WTC11 (cell line): ENCODE data around the gene PRSS27. TPM values are rescaled to one million over a fixed set of nuclear protein-coding genes. Genes with fewer than 3 reads are reported as not detected.
A peak's percentile ranks its signal among the peaks of the same experiment; 100 is the strongest.
"Not testable (repeated sequence)": the region's sequence is repeated elsewhere in the genome, so short reads cannot be mapped to it uniquely, and the experiment has no call there.

Experiments used
- ATAC-seq: fragments of 200-7000 bp; cut with Tn5 transposase; 2 replicates; pipeline ENCODE4 v1.10.0; 2021; ENCODE audit warnings: mild to moderate bottlenecking, moderate library complexity
- CTCF ChIA-PET: fragments of 300-600 bp; sonication (Branson Sonifier 250); formaldehyde crosslinking; loops from one replicate; lab custom pipeline; 2021; ENCODE audit warnings: antibody characterized with exemption; lab: Charles Lee
- POLR2A ChIA-PET: fragments of 350-600 bp; sonication (Branson Sonifier 250); formaldehyde crosslinking; loops from one replicate; lab custom pipeline; 2021; ENCODE audit warnings: antibody characterized with exemption; lab: Charles Lee
- DNase-seq: peaks from one replicate; pipeline ENCODE4 v3.0.0; 2021; ENCODE audit warnings: low spot score
- H3K27ac Mint-ChIP-seq: 2 replicates; pipeline ENCODE4 v1.8.0; 2021; ENCODE audit warnings: mixed read lengths
- H3K27me3 Mint-ChIP-seq: 2 replicates; pipeline ENCODE4 v1.8.0; 2021; ENCODE audit warnings: low read depth, mild to moderate bottlenecking, moderate library complexity, mixed read lengths
- H3K36me3 Mint-ChIP-seq: 2 replicates; pipeline ENCODE4 v1.8.0; 2021; ENCODE audit warnings: mixed read lengths
- H3K4me1 Mint-ChIP-seq: 2 replicates; pipeline ENCODE4 v1.8.0; 2022; ENCODE audit warnings: mixed read lengths
- H3K4me3 Mint-ChIP-seq: 2 replicates; pipeline ENCODE4 v1.8.0; 2021; ENCODE audit warnings: mild to moderate bottlenecking, moderate library complexity, mixed read lengths
- H3K9me3 Mint-ChIP-seq: 2 replicates; pipeline ENCODE4 v1.8.0; 2021; ENCODE audit warnings: mixed read lengths
- CREB1 ChIP-seq: sonication (generic); formaldehyde crosslinking; IDR thresholded peaks from 2 replicates; pipeline ENCODE4 v1.8.0; 2023; ENCODE audit warnings: mild to moderate bottlenecking, missing genetic modification reagents
- CREM ChIP-seq: sonication (generic); formaldehyde crosslinking; IDR thresholded peaks from 2 replicates; pipeline ENCODE4 v1.8.1; 2022; ENCODE audit warnings: mild to moderate bottlenecking, missing genetic modification reagents, moderate library complexity
- FOXK1 ChIP-seq: sonication (generic); formaldehyde crosslinking; IDR thresholded peaks from 2 replicates; pipeline ENCODE4 v1.8.0; 2022; ENCODE audit warnings: mild to moderate bottlenecking, moderate library complexity, missing genetic modification reagents
- FOXP1 ChIP-seq: sonication (generic); formaldehyde crosslinking; IDR thresholded peaks from 2 replicates; pipeline ENCODE4 v1.8.0; 2022; ENCODE audit warnings: missing genetic modification reagents, mild to moderate bottlenecking, moderate library complexity, borderline replicate concordance
- GABPB1 ChIP-seq: sonication (generic); formaldehyde crosslinking; IDR thresholded peaks from 2 replicates; pipeline ENCODE4 v1.8.1; 2023; ENCODE audit warnings: mild to moderate bottlenecking, missing genetic modification reagents
- KAT7 ChIP-seq: sonication (generic); formaldehyde crosslinking; IDR thresholded peaks from 2 replicates; pipeline ENCODE4 v1.8.1; 2023; ENCODE audit warnings: missing genetic modification reagents, mild to moderate bottlenecking, borderline replicate concordance
- NR1H2 ChIP-seq: sonication (generic); formaldehyde crosslinking; IDR thresholded peaks from 2 replicates; pipeline ENCODE4 v1.9.0; 2021; ENCODE audit warnings: mild to moderate bottlenecking, moderate library complexity, missing genetic modification reagents
- RELA ChIP-seq: sonication (generic); formaldehyde crosslinking; IDR thresholded peaks from 2 replicates; pipeline ENCODE4 v1.8.1; 2022; ENCODE audit warnings: missing genetic modification reagents, mild to moderate bottlenecking, borderline replicate concordance
- SP1 ChIP-seq: sonication (generic); formaldehyde crosslinking; conservative IDR thresholded peaks from 2 replicates; pipeline ENCODE4 v1.8.1; 2022; ENCODE audit warnings: missing genetic modification reagents
- TCF7 ChIP-seq: sonication (generic); formaldehyde crosslinking; IDR thresholded peaks from 2 replicates; pipeline ENCODE4 v1.8.0; 2022; ENCODE audit warnings: mild to moderate bottlenecking, low read depth, missing genetic modification reagents, moderate library complexity
- TEAD4 ChIP-seq: sonication (generic); formaldehyde crosslinking; IDR thresholded peaks from 2 replicates; pipeline ENCODE4 v1.8.0; 2022; ENCODE audit warnings: mild to moderate bottlenecking, missing genetic modification reagents
- ZBTB21 ChIP-seq: sonication (generic); formaldehyde crosslinking; IDR thresholded peaks from 2 replicates; pipeline ENCODE4 v1.8.1; 2023; ENCODE audit warnings: mild to moderate bottlenecking, missing genetic modification reagents, borderline replicate concordance
- ZNF671 ChIP-seq: fragments of 250-450 bp; sonication (Bioruptor Pico); IDR thresholded peaks from 2 replicates; pipeline ENCODE4 v1.8.0; 2021; ENCODE audit warnings: mild to moderate bottlenecking
- total RNA-seq: library from RNA; stranded (reverse); gene quantifications from 3 replicates; pipeline ENCODE4 v1.2.3, GENCODE V29; 2021
- TF ChIP-seq, protein P1 (sequence below): sonication (generic); formaldehyde crosslinking; IDR thresholded peaks from 2 replicates; pipeline ENCODE4 v1.8.1; 2023; ENCODE audit warnings: mild to moderate bottlenecking, moderate library complexity, missing genetic modification reagents
- TF ChIP-seq, protein P2 (sequence below): sonication (generic); formaldehyde crosslinking; conservative IDR thresholded peaks from 2 replicates; pipeline ENCODE4 v1.8.1; 2022; ENCODE audit warnings: mild to moderate bottlenecking, missing genetic modification reagents
- TF ChIP-seq, protein P3 (sequence below): sonication (generic); formaldehyde crosslinking; IDR thresholded peaks from 2 replicates; pipeline ENCODE4 v1.8.1; 2023; ENCODE audit warnings: mild to moderate bottlenecking, missing genetic modification reagents, moderate library complexity
- TF ChIP-seq, protein P4 (sequence below): fragments of 200-600 bp; IDR thresholded peaks from 2 replicates; pipeline ENCODE4 v1.8.0; 2022; ENCODE audit warnings: antibody characterized with exemption
- TF ChIP-seq, protein P5 (sequence below): sonication (generic); formaldehyde crosslinking; IDR thresholded peaks from 2 replicates; pipeline ENCODE4 v1.8.0; 2022; ENCODE audit warnings: missing genetic modification reagents
- TF ChIP-seq, protein P6 (sequence below): fragments of 250-450 bp; sonication (Bioruptor Pico); IDR thresholded peaks from 2 replicates; pipeline ENCODE4 v1.9.0; 2021; ENCODE audit warnings: moderate library complexity, mild to moderate bottlenecking, inconsistent platforms, borderline replicate concordance

The PRSS27 gene
- total RNA-seq, 1 experiment from 2014 or later, result 5.1 TPM

DNA sequence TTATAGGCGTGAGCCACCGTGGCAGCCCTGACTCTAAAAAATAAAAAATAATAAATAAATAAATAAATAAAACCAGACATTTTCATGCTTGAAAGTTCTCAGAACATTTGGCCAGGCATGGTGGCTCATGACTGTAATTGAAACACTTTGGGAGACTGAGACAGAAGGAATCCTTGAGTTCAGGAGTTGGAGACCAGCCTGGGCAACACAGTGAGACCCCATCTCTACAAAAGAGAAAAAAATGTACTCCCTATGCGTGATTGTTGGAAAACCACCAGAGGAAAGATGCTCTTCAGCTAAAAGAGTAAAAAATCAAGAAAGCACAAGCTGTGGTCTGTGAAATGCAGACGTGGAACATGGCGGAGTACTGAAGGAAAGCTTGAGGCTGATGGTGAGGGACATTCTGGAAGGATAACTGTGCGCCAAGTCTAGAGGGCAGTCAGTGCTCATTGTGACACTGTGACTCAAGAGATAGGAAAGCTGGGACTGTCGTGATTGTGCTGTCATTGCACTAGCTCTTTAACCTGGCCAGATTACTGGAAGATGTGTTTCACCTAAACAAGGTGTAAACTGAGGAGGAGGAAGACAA is 4.2 kb upstream of the PRSS27 start:
- Mint-ChIP-seq H3K4me1 (no peaks in the 10 kb centered on the region), H3K4me3 (no peak overlapping the region), H3K27me3 (no peaks in the 10 kb centered on the region; the same call in 1 of the 2 replicates), H3K9me3 (no peaks in the 10 kb centered on the region), H3K27ac (no peak overlapping the region), H3K36me3 (no peaks in the 10 kb centered on the region)
- POLR2A ChIA-PET, result no interaction called here
- ATAC-seq (no peak), DNase-seq (no peak)
- TF ChIP-seq ZNF671 (CRISPR knock-in tag) (no peak), FOXK1 (CRISPR knock-in tag) (no peak), TCF7 (CRISPR knock-in tag) (no peak), CREB1 (CRISPR knock-in tag) (no peak), ZBTB21 (CRISPR knock-in tag) (no peak), RELA (CRISPR knock-in tag) (no peak)
- TF ChIP-seq, protein P1, sequence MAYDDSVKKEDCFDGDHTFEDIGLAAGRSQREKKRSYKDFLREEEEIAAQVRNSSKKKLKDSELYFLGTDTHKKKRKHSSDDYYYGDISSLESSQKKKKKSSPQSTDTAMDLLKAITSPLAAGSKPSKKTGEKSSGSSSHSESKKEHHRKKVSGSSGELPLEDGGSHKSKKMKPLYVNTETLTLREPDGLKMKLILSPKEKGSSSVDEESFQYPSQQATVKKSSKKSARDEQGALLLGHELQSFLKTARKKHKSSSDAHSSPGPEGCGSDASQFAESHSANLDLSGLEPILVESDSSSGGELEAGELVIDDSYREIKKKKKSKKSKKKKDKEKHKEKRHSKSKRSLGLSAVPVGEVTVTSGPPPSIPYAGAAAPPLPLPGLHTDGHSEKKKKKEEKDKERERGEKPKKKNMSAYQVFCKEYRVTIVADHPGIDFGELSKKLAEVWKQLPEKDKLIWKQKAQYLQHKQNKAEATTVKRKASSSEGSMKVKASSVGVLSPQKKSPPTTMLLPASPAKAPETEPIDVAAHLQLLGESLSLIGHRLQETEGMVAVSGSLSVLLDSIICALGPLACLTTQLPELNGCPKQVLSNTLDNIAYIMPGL, result no peak
- TF ChIP-seq, protein P2, sequence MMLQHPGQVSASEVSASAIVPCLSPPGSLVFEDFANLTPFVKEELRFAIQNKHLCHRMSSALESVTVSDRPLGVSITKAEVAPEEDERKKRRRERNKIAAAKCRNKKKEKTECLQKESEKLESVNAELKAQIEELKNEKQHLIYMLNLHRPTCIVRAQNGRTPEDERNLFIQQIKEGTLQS (CRISPR knock-in tag), result no peak
- CTCF ChIA-PET, result interaction anchor here (0.6 kb wide), 1 partner anchor 76 kb away, joined by 3 read pairs; no protein-coding TSS in a partner anchor

DNA sequence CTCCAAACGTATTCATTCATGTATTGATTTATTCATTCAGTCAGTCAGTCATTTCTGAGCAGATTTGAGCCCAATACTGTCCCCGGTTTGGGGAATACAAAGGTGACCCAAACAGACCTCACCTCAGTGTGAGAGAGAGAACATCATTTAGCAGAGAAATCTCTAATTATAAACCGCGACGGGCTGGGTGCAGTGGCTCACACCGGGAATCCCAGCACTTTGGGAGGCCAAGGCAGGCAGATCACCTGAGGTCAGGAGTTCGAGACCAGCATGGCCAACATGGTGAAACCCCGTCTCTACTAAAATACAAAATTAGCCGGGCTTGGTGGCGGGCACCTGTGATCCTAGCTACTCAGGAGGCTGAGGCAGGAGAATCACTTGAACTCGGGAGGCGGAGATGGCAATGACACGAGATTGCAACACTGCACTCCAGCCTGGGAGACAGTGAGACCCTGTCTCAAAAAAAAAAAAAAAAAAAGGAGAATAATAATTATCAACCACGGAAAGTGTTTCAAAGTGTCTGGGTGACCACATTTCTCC is 1.7 kb upstream of the PRSS27 start:
- H3K27me3 Mint-ChIP-seq, H3K36me3 Mint-ChIP-seq, H3K9me3 Mint-ChIP-seq, DNase-seq, H3K4me1 Mint-ChIP-seq, POLR2A ChIA-PET, ATAC-seq: not testable (repeated sequence)
- Mint-ChIP-seq H3K27ac (peak overlapping the region; percentile 74; the same call in 1 of the 2 replicates), H3K4me3 (peak overlapping the region; percentile 61)
- CTCF ChIA-PET, result interaction anchor here (0.6 to 0.7 kb wide), 4 partner anchors 29 to 306 kb away, joined by 3 to 5 read pairs (median 4); no protein-coding TSS in a partner anchor

DNA sequence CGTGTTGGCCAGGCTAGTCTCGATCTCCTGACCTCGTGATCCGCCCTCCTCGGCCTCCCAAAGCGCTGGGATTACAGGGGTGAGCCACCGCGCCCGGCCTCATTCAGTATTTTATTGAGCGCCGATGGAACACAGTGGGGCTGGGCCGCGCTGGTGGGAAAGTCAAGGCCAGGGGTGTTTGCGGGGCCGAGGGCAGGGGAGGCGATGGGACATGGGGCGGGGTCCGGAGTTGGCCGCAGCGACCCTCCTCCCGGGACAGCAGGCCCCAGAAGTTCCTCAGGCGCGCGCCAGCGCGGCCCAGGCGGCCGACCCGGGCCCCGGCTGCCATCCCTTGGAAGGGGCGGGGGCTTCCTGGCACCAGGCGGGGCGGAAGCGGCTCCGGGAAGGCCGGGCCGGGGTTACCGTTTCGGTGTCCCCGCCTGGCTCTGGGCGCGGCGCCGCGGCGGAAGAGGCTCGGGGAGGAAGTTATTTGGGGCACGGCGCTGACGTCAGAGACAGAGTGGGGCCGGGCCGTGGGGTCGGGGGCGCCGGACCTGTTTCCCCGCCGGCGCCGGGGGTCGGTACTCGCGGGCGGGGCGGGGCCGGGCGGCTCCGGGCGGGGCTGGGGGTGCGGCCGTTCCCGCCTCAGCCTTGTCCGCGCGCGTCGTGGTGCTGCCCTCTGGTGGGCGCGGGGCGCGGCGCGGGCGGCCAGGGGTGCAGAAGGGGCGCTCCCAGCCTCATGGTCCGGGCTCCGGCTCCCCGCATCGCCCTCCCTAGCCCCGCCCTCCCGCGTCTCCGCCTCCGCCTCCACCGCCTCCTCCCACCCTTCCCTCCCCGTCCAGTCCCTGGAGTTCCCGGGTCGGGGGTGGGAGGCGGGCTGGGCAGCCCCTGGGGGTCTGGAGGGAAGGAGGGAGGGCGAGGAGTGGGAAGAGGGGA is 952 bp upstream of the PRSS27 start:
- peak; percentile 87 for ATAC-seq
- no peaks in the 10 kb centered on the region; the same call in 1 of the 2 replicates for H3K27me3 Mint-ChIP-seq
- peak overlapping the region; percentile 80 for H3K4me3 Mint-ChIP-seq
- POLR2A ChIA-PET, result no interaction called here
- no peaks in the 10 kb centered on the region for H3K9me3 Mint-ChIP-seq
- peaks cover 3% of the 10 kb centered on the region; the same call in 1 of the 2 replicates for H3K4me1 Mint-ChIP-seq
- CTCF ChIA-PET, result interaction anchor here (0.7 to 1.1 kb wide), 2 partner anchors 58 to 117 kb away, joined by 3 to 4 read pairs; no protein-coding TSS in a partner anchor
- peak overlapping the region; percentile 74; the same call in 1 of the 2 replicates for H3K27ac Mint-ChIP-seq
- DNase-seq, result peak; percentile 91
- no peaks in the 10 kb centered on the region for H3K36me3 Mint-ChIP-seq
- TF ChIP-seq TEAD4 (CRISPR knock-in tag) (no peak), NR1H2 (CRISPR knock-in tag) (no peak), ZBTB21 (CRISPR knock-in tag) (peak; percentile 99), SP1 (CRISPR knock-in tag) (peak; percentile 68; the same call in 1 of the 2 replicates), KAT7 (no peak), GABPB1 (CRISPR knock-in tag) (peak; percentile 86), FOXP1 (CRISPR knock-in tag) (peak; percentile 67; the same call in 1 of the 2 replicates), CREM (CRISPR knock-in tag) (peak; percentile 85)
- TF ChIP-seq, protein P3, sequence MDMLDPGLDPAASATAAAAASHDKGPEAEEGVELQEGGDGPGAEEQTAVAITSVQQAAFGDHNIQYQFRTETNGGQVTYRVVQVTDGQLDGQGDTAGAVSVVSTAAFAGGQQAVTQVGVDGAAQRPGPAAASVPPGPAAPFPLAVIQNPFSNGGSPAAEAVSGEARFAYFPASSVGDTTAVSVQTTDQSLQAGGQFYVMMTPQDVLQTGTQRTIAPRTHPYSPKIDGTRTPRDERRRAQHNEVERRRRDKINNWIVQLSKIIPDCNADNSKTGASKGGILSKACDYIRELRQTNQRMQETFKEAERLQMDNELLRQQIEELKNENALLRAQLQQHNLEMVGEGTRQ (CRISPR knock-in tag), result peak; percentile 26; the same call in 1 of the 2 replicates
- TF ChIP-seq, protein P4, sequence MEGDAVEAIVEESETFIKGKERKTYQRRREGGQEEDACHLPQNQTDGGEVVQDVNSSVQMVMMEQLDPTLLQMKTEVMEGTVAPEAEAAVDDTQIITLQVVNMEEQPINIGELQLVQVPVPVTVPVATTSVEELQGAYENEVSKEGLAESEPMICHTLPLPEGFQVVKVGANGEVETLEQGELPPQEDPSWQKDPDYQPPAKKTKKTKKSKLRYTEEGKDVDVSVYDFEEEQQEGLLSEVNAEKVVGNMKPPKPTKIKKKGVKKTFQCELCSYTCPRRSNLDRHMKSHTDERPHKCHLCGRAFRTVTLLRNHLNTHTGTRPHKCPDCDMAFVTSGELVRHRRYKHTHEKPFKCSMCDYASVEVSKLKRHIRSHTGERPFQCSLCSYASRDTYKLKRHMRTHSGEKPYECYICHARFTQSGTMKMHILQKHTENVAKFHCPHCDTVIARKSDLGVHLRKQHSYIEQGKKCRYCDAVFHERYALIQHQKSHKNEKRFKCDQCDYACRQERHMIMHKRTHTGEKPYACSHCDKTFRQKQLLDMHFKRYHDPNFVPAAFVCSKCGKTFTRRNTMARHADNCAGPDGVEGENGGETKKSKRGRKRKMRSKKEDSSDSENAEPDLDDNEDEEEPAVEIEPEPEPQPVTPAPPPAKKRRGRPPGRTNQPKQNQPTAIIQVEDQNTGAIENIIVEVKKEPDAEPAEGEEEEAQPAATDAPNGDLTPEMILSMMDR, result peak; percentile 82
- TF ChIP-seq, protein P5, sequence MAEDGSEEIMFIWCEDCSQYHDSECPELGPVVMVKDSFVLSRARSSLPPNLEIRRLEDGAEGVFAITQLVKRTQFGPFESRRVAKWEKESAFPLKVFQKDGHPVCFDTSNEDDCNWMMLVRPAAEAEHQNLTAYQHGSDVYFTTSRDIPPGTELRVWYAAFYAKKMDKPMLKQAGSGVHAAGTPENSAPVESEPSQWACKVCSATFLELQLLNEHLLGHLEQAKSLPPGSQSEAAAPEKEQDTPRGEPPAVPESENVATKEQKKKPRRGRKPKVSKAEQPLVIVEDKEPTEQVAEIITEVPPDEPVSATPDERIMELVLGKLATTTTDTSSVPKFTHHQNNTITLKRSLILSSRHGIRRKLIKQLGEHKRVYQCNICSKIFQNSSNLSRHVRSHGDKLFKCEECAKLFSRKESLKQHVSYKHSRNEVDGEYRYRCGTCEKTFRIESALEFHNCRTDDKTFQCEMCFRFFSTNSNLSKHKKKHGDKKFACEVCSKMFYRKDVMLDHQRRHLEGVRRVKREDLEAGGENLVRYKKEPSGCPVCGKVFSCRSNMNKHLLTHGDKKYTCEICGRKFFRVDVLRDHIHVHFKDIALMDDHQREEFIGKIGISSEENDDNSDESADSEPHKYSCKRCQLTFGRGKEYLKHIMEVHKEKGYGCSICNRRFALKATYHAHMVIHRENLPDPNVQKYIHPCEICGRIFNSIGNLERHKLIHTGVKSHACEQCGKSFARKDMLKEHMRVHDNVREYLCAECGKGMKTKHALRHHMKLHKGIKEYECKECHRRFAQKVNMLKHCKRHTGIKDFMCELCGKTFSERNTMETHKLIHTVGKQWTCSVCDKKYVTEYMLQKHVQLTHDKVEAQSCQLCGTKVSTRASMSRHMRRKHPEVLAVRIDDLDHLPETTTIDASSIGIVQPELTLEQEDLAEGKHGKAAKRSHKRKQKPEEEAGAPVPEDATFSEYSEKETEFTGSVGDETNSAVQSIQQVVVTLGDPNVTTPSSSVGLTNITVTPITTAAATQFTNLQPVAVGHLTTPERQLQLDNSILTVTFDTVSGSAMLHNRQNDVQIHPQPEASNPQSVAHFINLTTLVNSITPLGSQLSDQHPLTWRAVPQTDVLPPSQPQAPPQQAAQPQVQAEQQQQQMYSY (CRISPR knock-in tag), result 0 out of 2 replicates have a peak, but pooled peaks have one; percentile 16
- TF ChIP-seq, protein P6, sequence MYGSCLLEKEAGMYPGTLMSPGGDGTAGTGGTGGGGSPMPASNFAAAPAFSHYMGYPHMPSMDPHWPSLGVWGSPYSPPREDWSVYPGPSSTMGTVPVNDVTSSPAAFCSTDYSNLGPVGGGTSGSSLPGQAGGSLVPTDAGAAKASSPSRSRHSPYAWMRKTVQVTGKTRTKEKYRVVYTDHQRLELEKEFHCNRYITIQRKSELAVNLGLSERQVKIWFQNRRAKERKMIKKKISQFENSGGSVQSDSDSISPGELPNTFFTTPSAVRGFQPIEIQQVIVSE (CRISPR knock-in tag), result no peak
